Measurements from ENCODE around the gene CHN2.

The CHN2 gene

GRCh38 chr7:29396563-29396962 lies 202.0 kb downstream of the CHN2 start:
- POLR2A ChIA-PET = no interaction called here
- no peak overlapping the region for H3K4me3 ChIP-seq (ENCODE audit: control insufficient read depth in 1 of 7, extremely low read depth in 1 of 7, insufficient read depth in 4 of 7, low read depth in 2 of 7, low read length in 6 of 7)
- DNase-seq = no peak

GRCh38 chr7:29397398-29397797 lies 202.8 kb downstream of the CHN2 start:
- no peaks in the 10 kb centered on the region for H3K4me1 ChIP-seq (ENCODE audit: control extremely low read depth in 1 of 4, control insufficient read depth in 4 of 4, insufficient read depth in 4 of 4, low read length in 3 of 4)
- H3K27ac ChIP-seq (ENCODE audit: insufficient read depth in 1 of 2, low read depth in 1 of 2, low read length in 2 of 2, poor library complexity in 1 of 2, severe bottlenecking in 2 of 2) = no peak overlapping the region
- no peaks in the 10 kb centered on the region for H3K27me3 ChIP-seq (replicated peaks in 2 of 5; ENCODE audit: control insufficient read depth in 4 of 5, insufficient read depth in 5 of 5, low read length in 4 of 5)
- POLR2A ChIA-PET = interaction anchor here (0.6 kb wide), 1 partner anchor 9 kb away, joined by 3 read pairs; no protein-coding TSS in a partner anchor
- H3K36me3 ChIP-seq (ENCODE audit: control insufficient read depth in 4 of 4, insufficient read depth in 4 of 4, low read length in 3 of 4) = peaks cover 0 to 6% (median 4%) of the 10 kb centered on the region in 4 experiments
- no CpG with 5 or more reads among the region's 2 CpGs for WGBS (ENCODE audit: insufficient coverage)
- CTCF ChIA-PET = interaction anchor here (1.1 to 2.4 kb wide), 4 partner anchors 9 to 475 kb away, joined by 3 to 8 read pairs (median 4); no protein-coding TSS in a partner anchor
- H3K4me3 ChIP-seq (ENCODE audit: control insufficient read depth in 1 of 7, extremely low read depth in 1 of 7, insufficient read depth in 4 of 7, low read depth in 2 of 7, low read length in 6 of 7) = no peak overlapping the region
- H3K9me3 ChIP-seq (ENCODE audit: control extremely low read depth in 1 of 5, control insufficient read depth in 4 of 5, insufficient read depth in 2 of 5, low read depth in 1 of 5, low read length in 4 of 5) = no peaks in the 10 kb centered on the region
- no peak for DNase-seq

More at GRCh38 chr7:29396563-29396962, 202.0 kb downstream of the CHN2 start:
- peaks cover 0 to 6% (median 4%) of the 10 kb centered on the region in 4 experiments for H3K36me3 ChIP-seq (ENCODE audit: control insufficient read depth in 4 of 4, insufficient read depth in 4 of 4, low read length in 3 of 4)
- CTCF ChIA-PET = interaction anchor here (0.6 to 2.4 kb wide), 4 partner anchors 10 to 290 kb away, joined by 3 to 8 read pairs (median 3); no protein-coding TSS in a partner anchor
- WGBS (ENCODE audit: insufficient coverage) = 97% methylated on average over 2 of the region's 7 CpGs
- H3K9me3 ChIP-seq (ENCODE audit: control extremely low read depth in 1 of 5, control insufficient read depth in 4 of 5, insufficient read depth in 2 of 5, low read depth in 1 of 5, low read length in 4 of 5) = no peaks in the 10 kb centered on the region
- no peaks in the 10 kb centered on the region for H3K27me3 ChIP-seq (replicated peaks in 2 of 5; ENCODE audit: control insufficient read depth in 4 of 5, insufficient read depth in 5 of 5, low read length in 4 of 5)
- H3K4me1 ChIP-seq (ENCODE audit: control extremely low read depth in 1 of 4, control insufficient read depth in 4 of 4, insufficient read depth in 4 of 4, low read length in 3 of 4) = no peaks in the 10 kb centered on the region
- no peak overlapping the region for H3K27ac ChIP-seq (ENCODE audit: insufficient read depth in 1 of 2, low read depth in 1 of 2, low read length in 2 of 2, poor library complexity in 1 of 2, severe bottlenecking in 2 of 2)

- POLR2A ChIA-PET = interaction anchor here (0.5 kb wide), 1 partner anchor 310 kb away, joined by 5 read pairs; no protein-coding TSS in a partner anchor
- CTCF ChIA-PET = interaction anchor here (1.1 to 2.4 kb wide), 4 partner anchors 8 to 475 kb away, joined by 3 to 8 read pairs (median 4); no protein-coding TSS in a partner anchor
- H3K4me3 ChIP-seq (ENCODE audit: control insufficient read depth in 1 of 7, extremely low read depth in 1 of 7, insufficient read depth in 4 of 7, low read depth in 2 of 7, low read length in 6 of 7) = no peak overlapping the region
- H3K27me3 ChIP-seq (replicated peaks in 2 of 5; ENCODE audit: control insufficient read depth in 4 of 5, insufficient read depth in 5 of 5, low read length in 4 of 5) = no peaks in the 10 kb centered on the region
- H3K4me1 ChIP-seq (ENCODE audit: control extremely low read depth in 1 of 4, control insufficient read depth in 4 of 4, insufficient read depth in 4 of 4, low read length in 3 of 4) = no peaks in the 10 kb centered on the region
- peaks cover 0 to 6% (median 4%) of the 10 kb centered on the region in 4 experiments for H3K36me3 ChIP-seq (ENCODE audit: control insufficient read depth in 4 of 4, insufficient read depth in 4 of 4, low read length in 3 of 4)
- H3K27ac ChIP-seq (ENCODE audit: insufficient read depth in 1 of 2, low read depth in 1 of 2, low read length in 2 of 2, poor library complexity in 1 of 2, severe bottlenecking in 2 of 2) = no peak overlapping the region
- no peaks in the 10 kb centered on the region for H3K9me3 ChIP-seq (ENCODE audit: control extremely low read depth in 1 of 5, control insufficient read depth in 4 of 5, insufficient read depth in 2 of 5, low read depth in 1 of 5, low read length in 4 of 5)
- peak in 2 of 3 donors; percentile 20 to 26 for DNase-seq
- 100% methylated on average over 2 of the region's 4 CpGs for WGBS (ENCODE audit: insufficient coverage)
Measured at GRCh38 chr7:29398011-29398410, 203.4 kb downstream of the CHN2 start.

DNA sequence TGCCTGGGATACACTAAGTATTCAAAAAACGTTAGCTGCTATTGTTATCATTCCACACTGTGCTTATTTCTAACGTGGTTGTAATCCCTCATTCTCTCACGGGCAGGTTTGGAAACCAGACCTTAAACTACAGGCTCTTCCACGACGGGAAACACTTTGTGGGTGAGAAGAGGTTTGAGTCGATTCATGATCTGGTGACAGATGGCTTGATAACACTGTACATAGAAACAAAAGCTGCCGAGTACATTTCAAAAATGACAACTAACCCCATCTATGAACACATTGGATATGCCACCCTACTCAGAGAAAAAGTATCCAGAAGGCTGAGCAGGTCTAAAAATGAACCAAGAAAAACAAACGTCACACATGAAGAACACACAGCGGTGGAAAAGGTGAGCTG lies 205.9 kb downstream of the CHN2 start:
- Histone ChIP-seq H3K27me3 (replicated peaks in 2 of 5; ENCODE audit: control insufficient read depth in 4 of 5, insufficient read depth in 5 of 5, low read length in 4 of 5) (no peaks in the 10 kb centered on the region), H3K27ac (ENCODE audit: insufficient read depth in 1 of 2, low read depth in 1 of 2, low read length in 2 of 2, poor library complexity in 1 of 2, severe bottlenecking in 2 of 2) (no peak overlapping the region), H3K4me3 (ENCODE audit: control insufficient read depth in 1 of 7, extremely low read depth in 1 of 7, insufficient read depth in 4 of 7, low read depth in 2 of 7, low read length in 6 of 7) (no peak overlapping the region), H3K9me3 (ENCODE audit: control extremely low read depth in 1 of 5, control insufficient read depth in 4 of 5, insufficient read depth in 2 of 5, low read depth in 1 of 5, low read length in 4 of 5) (no peaks in the 10 kb centered on the region), H3K4me1 (ENCODE audit: control extremely low read depth in 1 of 4, control insufficient read depth in 4 of 4, insufficient read depth in 4 of 4, low read length in 3 of 4) (no peaks in the 10 kb centered on the region), H3K36me3 (ENCODE audit: control insufficient read depth in 4 of 4, insufficient read depth in 4 of 4, low read length in 3 of 4) (peaks cover 0 to 6% (median 4%) of the 10 kb centered on the region in 4 experiments)
- CTCF ChIA-PET = interaction anchor here (1.2 kb wide), 1 partner anchor 478 kb away, joined by 5 read pairs; no protein-coding TSS in a partner anchor
- DNase-seq = no peak
- POLR2A ChIA-PET = no interaction called here
- 96% methylated on average over 7 of the region's 9 CpGs for WGBS (ENCODE audit: insufficient coverage)

DNA sequence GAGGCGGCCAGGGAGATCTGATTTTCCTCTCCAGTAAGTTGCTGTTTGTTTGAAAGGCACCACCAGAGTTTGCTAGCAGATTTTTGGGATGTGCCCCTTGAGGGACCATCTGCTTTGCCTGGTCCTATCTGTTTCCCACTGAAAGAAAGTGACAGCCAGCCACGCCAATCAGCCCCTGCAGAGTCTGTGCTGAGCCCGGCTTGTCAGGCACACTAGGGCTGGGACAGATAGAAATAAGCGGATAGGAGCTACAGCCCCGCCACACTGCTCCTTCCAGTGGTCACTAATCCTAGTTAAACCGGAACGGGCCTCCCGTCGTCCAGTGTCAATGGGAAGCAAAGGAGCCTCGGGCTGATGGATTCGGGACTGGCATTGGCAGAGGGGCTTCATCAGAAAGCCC lies 207.2 kb downstream of the CHN2 start:
- ChIA-PET POLR2A (no interaction called here), CTCF (no interaction called here)
- 97% methylated on average over 11 of the region's 11 CpGs for WGBS (ENCODE audit: insufficient coverage)
- no peak for DNase-seq
- no peak overlapping the region for H3K4me3 ChIP-seq (ENCODE audit: control insufficient read depth in 1 of 7, extremely low read depth in 1 of 7, insufficient read depth in 4 of 7, low read depth in 2 of 7, low read length in 6 of 7)
- H3K36me3 ChIP-seq (ENCODE audit: control insufficient read depth in 4 of 4, insufficient read depth in 4 of 4, low read length in 3 of 4) = peaks cover 0 to 6% (median 4%) of the 10 kb centered on the region in 4 experiments
- no peaks in the 10 kb centered on the region for H3K27me3 ChIP-seq (replicated peaks in 2 of 5; ENCODE audit: control insufficient read depth in 4 of 5, insufficient read depth in 5 of 5, low read length in 4 of 5)
- no peak overlapping the region for H3K27ac ChIP-seq (ENCODE audit: insufficient read depth in 1 of 2, low read depth in 1 of 2, low read length in 2 of 2, poor library complexity in 1 of 2, severe bottlenecking in 2 of 2)
- no peaks in the 10 kb centered on the region for H3K4me1 ChIP-seq (ENCODE audit: control extremely low read depth in 1 of 4, control insufficient read depth in 4 of 4, insufficient read depth in 4 of 4, low read length in 3 of 4)
- H3K9me3 ChIP-seq (ENCODE audit: control extremely low read depth in 1 of 5, control insufficient read depth in 4 of 5, insufficient read depth in 2 of 5, low read depth in 1 of 5, low read length in 4 of 5) = no peaks in the 10 kb centered on the region

DNA sequence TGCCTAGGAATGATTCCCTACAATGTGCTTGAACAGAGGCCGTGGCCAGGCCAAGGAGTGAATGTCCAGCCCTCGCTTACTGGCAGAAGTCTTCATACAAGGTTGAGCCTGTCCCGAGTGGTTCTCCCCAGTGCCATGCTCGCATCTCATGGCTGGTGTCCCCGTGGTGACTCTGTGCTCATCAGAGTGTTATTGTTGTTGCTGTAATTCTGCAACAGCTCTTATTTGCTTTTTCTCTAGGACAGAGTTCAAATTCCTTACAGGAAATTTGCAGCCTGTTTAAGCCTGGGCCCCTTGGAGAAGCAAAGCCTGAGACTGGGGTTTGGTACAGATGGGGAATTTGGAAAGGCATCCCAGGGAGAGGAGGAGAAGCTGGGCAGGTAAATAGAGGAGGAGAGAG lies 211.3 kb downstream of the CHN2 start:
- H3K27me3 ChIP-seq (replicated peaks in 2 of 5; ENCODE audit: control insufficient read depth in 4 of 5, insufficient read depth in 5 of 5, low read length in 4 of 5) = no peaks in the 10 kb centered on the region
- 100% methylated on average over 5 of the region's 5 CpGs for WGBS (ENCODE audit: insufficient coverage)
- DNase-seq = no peak
- H3K9me3 ChIP-seq (ENCODE audit: control extremely low read depth in 1 of 5, control insufficient read depth in 4 of 5, insufficient read depth in 2 of 5, low read depth in 1 of 5, low read length in 4 of 5) = no peaks in the 10 kb centered on the region
- CTCF ChIA-PET = interaction anchor here (1.2 to 8.9 kb wide), 6 partner anchors 9 to 482 kb away, joined by 3 to 168 read pairs (median 6); no protein-coding TSS in a partner anchor
- POLR2A ChIA-PET = no interaction called here
- H3K4me3 ChIP-seq (ENCODE audit: control insufficient read depth in 1 of 7, extremely low read depth in 1 of 7, insufficient read depth in 4 of 7, low read depth in 2 of 7, low read length in 6 of 7) = no peak overlapping the region
- H3K36me3 ChIP-seq (ENCODE audit: control insufficient read depth in 4 of 4, insufficient read depth in 4 of 4, low read length in 3 of 4) = no peaks in the 10 kb centered on the region
- no peak overlapping the region for H3K27ac ChIP-seq (ENCODE audit: insufficient read depth in 1 of 2, low read depth in 1 of 2, low read length in 2 of 2, poor library complexity in 1 of 2, severe bottlenecking in 2 of 2)
- H3K4me1 ChIP-seq (ENCODE audit: control extremely low read depth in 1 of 4, control insufficient read depth in 4 of 4, insufficient read depth in 4 of 4, low read length in 3 of 4) = no peaks in the 10 kb centered on the region

GRCh38 chr7:29406366-29406765 lies 211.8 kb downstream of the CHN2 start:
- ChIA-PET POLR2A (no interaction called here), CTCF (interaction anchor here (0.6 to 8.9 kb wide), 10 partner anchors 9 to 482 kb away, joined by 3 to 168 read pairs (median 3); no protein-coding TSS in a partner anchor)
- WGBS (ENCODE audit: insufficient coverage) = 96% methylated on average over 6 of the region's 6 CpGs
- H3K27me3 ChIP-seq (replicated peaks in 2 of 5; ENCODE audit: control insufficient read depth in 4 of 5, insufficient read depth in 5 of 5, low read length in 4 of 5) = no peaks in the 10 kb centered on the region
- H3K9me3 ChIP-seq (ENCODE audit: control extremely low read depth in 1 of 5, control insufficient read depth in 4 of 5, insufficient read depth in 2 of 5, low read depth in 1 of 5, low read length in 4 of 5) = no peaks in the 10 kb centered on the region
- no peak for DNase-seq
- H3K4me1 ChIP-seq (ENCODE audit: control extremely low read depth in 1 of 4, control insufficient read depth in 4 of 4, insufficient read depth in 4 of 4, low read length in 3 of 4) = no peaks in the 10 kb centered on the region
- H3K27ac ChIP-seq (ENCODE audit: insufficient read depth in 1 of 2, low read depth in 1 of 2, low read length in 2 of 2, poor library complexity in 1 of 2, severe bottlenecking in 2 of 2) = no peak overlapping the region
- H3K36me3 ChIP-seq (ENCODE audit: control insufficient read depth in 4 of 4, insufficient read depth in 4 of 4, low read length in 3 of 4) = no peaks in the 10 kb centered on the region
- no peak overlapping the region for H3K4me3 ChIP-seq (ENCODE audit: control insufficient read depth in 1 of 7, extremely low read depth in 1 of 7, insufficient read depth in 4 of 7, low read depth in 2 of 7, low read length in 6 of 7)

Data from common myeloid progenitor, CD34-positive (primary cell).